Heart left ventricle (tissue), 13 donors: ENCODE results near the gene KCNQ1.

Experiments used
- POLR2A ChIP-seq, 2 donors: fragments of 450-650 bp; IDR thresholded peaks; one replicate each; pipeline ENCODE4 v1.6.1; 2017; ENCODE audit warnings: antibody characterized with exemption in 2 of 2, mild to moderate bottlenecking in 2 of 2, moderate library complexity in 2 of 2
- TF ChIP-seq, protein P1 (sequence below), 12 donors: fragments of 200-600 bp; sonication (generic) in 4 of 12; IDR thresholded peaks; one replicate each; pipeline versions ENCODE4 v1.5.0 to v1.8.0; 2018 to 2022; ENCODE audit warnings: antibody characterized with exemption in 12 of 12, mild to moderate bottlenecking in 5 of 12
- donor health status: ischemic (EF 13 %, LVEDD 7.1; RV severe dilation, severe dysfunction).
- donor health status: DM: no; HTN: yes; CAD: no.
- donor health status: DM: no; HTN: no; CAD: no.
- donor health status: ischemic (EF 25% LVEDD 6.9; RV normal size, moderate dysfunction).
- donor health status: ischemic (EF 25% LVEDD 5.7; RV mildly dilated, moderate dysfunction).
- donor health status: ischemic (EF 35%, LVEDD 5.7; RV mildly dilated, moderate dysfunction).
- donor health status: nonischemic (EF 11% LVEDD 7.7; RV severe dilation, severe dysfunction).
- donor health status: DM: yes; HTN: yes; CAD: no.
- donor health status: PGD.
- donor health status: ischemic (EF 29% LVEDD 5.4; RV normal size, mild dysfunction).
- donor health status: nonischemic (EF 23%, LVEDD 6.1; RV moderate dilation, normal function).

GRCh38 chr11:2581931-2582350 is 137.1 kb downstream of the KCNQ1 start:
- TF ChIP-seq, protein P1, sequence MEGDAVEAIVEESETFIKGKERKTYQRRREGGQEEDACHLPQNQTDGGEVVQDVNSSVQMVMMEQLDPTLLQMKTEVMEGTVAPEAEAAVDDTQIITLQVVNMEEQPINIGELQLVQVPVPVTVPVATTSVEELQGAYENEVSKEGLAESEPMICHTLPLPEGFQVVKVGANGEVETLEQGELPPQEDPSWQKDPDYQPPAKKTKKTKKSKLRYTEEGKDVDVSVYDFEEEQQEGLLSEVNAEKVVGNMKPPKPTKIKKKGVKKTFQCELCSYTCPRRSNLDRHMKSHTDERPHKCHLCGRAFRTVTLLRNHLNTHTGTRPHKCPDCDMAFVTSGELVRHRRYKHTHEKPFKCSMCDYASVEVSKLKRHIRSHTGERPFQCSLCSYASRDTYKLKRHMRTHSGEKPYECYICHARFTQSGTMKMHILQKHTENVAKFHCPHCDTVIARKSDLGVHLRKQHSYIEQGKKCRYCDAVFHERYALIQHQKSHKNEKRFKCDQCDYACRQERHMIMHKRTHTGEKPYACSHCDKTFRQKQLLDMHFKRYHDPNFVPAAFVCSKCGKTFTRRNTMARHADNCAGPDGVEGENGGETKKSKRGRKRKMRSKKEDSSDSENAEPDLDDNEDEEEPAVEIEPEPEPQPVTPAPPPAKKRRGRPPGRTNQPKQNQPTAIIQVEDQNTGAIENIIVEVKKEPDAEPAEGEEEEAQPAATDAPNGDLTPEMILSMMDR (IDR thresholded peaks at IDR 0.05) = no peak
- TF ChIP-seq POLR2A (IDR thresholded peaks at IDR 0.05) = no peak
